HG03565 (cell line): ENCODE data around the gene CDC37.
"Not testable (repeated sequence)": the region's sequence is repeated elsewhere in the genome, so short reads cannot be mapped to it uniquely, and the experiment has no call there.

Experiments
- ATAC-seq: cut with Tn5 transposase; IDR thresholded peaks from one replicate; pipeline ENCODE4 v1.9.1; 2021; ENCODE audit warnings: mild to moderate bottlenecking, moderate library complexity; ENCODE audit not compliant: unreplicated experiment

Gene CDC37

GRCh38 chr19:10395917-10396316 lies 7.4 kb downstream of the CDC37 start:
- no peak for ATAC-seq

GRCh38 chr19:10395436-10395835 lies 7.9 kb downstream of the CDC37 start:
- ATAC-seq, result no peak

GRCh38 chr19:10395003-10395402 lies 8.3 kb downstream of the CDC37 start:
- ATAC-seq, result no peak

GRCh38 chr19:10393137-10393536 lies 10.2 kb downstream of the CDC37 start:
- ATAC-seq, result no peak

GRCh38 chr19:10392120-10392519 lies 11.2 kb downstream of the CDC37 start:
- ATAC-seq, result no peak

DNA sequence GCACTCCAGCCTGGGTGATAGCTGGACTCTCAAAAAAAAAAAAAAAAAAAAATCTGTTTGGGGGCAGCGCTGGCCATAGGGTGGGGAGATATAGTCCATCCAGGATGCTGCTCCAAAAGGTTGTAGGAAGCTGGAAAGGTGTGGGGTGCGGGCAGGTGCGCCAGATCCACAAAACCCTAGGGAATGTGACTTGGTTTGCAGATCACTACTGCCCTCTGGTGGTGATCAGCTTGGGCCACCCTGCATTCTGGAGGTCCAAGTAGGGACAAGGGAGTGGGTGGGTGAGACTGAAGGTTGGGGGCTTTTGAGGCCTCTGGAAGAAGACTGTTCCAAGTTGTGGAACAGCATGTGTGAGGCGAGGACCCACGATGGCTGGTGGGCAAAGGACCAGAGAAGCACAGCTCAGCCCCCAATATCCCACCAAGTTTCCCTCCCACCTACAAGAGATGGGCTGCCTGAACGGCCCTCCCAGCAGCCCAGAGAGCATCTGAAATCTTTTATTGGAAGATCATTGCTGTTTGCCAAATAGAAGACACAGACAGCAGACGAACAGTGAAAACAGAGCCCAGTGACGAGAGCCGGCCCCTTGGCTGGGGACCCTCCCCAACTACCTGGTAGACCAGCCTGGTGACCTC lies 12.6 kb downstream of the CDC37 start:
- ATAC-seq, result no peak

- ATAC-seq, result no peak
These were observed 13.5 kb downstream of the CDC37 start for GRCh38 chr19:10389863-10390262.

- no peak for ATAC-seq
These were observed 14.4 kb downstream of the CDC37 start for GRCh38 chr19:10388957-10389356.

DNA sequence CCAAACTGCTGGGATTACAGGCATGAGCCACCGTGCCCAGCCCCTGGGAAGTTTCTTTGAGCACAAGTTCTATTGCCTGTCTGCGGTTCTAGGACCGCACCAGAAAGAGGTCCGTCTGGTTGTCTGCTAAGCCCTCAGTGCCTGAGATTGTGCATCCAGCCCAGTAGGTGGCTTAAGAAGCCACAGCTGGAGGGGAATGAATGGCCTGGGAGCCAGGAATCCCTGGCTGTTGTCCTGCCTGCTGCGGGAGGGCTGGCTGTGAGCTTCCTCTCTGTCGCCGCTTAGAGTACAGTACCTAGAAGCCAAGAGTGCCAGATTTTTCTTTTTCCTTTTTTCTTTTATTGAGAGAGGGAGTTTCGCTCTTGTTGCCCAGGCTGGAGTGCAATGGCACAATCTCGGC lies 18.8 kb downstream of the CDC37 start:
- ATAC-seq, result no peak

- not testable (repeated sequence) for ATAC-seq
These were observed 20.2 kb downstream of the CDC37 start for GRCh38 chr19:10383223-10383499.

DNA sequence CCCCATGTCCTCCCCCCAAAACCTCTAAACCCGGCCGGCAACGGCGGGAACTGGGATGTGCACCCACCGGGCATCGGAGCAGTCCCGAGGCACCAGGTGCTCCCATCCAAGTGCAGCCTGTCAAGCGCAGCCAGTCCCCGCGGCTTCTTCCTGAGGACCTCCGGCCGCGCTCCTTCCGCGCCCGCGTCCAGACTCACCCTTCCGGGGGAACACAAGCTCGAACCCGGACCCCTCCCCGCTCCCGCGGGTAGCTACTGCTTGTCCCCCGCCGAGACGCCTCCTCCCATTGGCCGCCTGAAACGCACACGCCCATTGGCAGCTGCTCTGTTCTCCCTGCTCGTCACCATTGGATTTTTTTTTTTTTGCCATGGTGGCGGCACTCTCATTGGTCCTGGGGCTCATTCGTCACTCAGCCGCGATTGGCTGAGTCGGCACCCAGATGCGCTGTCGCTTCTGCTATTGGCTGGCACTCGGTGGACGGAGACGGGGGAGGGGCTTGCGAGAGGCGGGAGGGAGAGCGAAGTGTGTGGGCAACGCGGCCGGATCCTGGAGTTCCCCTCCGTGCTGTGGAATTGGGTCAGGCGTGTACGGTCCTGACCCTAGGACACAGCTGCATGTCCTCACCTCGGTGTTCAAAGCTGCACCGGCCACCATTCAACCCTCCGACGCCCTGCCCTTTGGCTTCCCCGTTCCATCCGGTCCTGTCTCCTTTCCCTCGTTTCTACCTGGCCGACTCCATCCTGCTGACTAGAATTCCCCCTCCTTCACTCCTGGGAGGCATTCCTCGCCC lies 22.8 kb downstream of the CDC37 start, which contains the start of gene TYK2:
Gene TYK2 (minus strand): TSS at position 260 of the 790 bp plus-strand sequence. CDS start 2,166 bp downstream, outside the sequence.
- peak; percentile 89 for ATAC-seq

DNA sequence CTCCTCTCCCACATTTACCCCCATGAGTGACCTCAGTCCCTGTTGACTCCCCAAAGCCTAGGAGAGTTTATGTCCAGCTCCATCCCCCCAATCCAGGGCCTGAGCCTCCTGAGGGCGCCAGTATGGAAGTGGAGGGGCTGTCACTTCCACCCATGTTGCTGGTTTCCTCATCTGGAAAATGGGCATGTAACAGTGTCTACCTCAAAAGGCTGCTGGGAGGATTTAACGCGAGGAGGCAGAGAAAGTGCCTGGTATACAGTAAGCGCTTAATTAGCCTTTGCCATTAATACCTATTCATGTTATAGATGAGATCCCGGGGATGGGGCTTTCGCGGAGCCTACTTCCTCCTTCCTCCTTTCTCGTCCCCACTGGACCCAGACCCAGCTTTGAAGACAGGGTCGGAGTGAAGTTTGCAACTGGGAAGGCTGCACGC lies 23.4 kb downstream of the CDC37 start:
- ATAC-seq, result no peak

- no peak for ATAC-seq
These were observed 25.2 kb downstream of the CDC37 start for GRCh38 chr19:10378124-10378523.

GRCh38 chr19:10377140-10377640 lies 26.2 kb downstream of the CDC37 start:
- ATAC-seq, result not testable (repeated sequence)

- ATAC-seq, result no peak
These were observed 28.4 kb downstream of the CDC37 start for GRCh38 chr19:10374931-10375330.

GRCh38 chr19:10372690-10373089 lies 30.7 kb downstream of the CDC37 start:
- no peak for ATAC-seq

DNA sequence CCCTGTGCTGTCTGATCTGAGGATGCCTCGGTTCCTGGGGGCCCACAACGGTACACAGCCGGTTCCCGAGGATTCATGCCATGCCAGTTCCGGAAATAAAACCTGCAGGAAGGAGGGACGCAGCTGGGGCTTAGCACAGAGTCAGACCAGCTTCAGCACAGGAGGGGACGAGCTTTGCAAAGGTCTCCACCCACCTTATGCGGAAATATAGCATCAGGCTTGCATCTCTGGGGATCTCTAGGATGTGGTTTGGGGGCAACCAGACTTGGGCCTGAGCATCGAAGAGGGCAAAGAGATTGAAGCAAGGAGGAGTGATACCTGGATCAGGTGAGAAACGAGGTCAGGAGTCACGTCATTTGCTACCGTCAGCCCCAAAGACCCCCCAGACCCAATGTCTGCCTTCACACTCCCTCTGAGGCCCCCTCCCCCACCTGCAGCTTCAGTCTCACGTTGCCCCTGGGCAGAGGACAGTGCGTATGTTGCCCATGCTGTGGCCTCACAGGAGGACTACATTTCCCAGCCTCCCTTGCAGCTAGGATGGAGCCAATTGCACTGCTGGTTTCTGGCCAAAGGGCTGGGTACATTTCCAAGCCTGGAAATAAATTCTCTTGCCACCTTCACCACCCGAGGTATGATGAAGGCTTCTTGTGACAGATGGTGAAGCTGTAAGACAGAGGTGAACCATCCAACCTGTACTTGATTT lies 35.1 kb downstream of the CDC37 start:
- no peak for ATAC-seq

- not testable (repeated sequence) for ATAC-seq
These were observed 36.3 kb downstream of the CDC37 start for GRCh38 chr19:10366950-10367512.

- no peak for ATAC-seq
These were observed 37.8 kb downstream of the CDC37 start for GRCh38 chr19:10365518-10365917.

DNA sequence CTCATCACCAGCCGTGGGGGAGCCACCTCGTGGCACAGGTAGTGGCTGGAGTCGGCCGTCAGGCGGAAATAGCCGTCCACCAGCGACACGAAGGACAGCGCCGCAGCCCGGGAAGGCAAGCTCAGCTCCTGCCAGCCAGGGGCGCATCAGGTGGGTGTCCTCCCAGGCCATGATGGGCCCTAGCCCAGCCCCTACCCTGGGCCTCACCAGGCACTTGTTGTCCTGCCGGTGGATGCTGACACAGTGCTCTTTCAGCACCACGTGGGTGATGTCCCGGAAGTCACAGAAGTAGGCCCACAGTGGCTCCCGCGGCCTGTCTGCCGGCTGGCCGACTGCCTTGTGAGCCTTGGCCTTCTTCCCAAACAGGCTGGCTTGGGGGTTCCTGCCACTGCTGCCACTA lies 38.7 kb downstream of the CDC37 start:
- no peak for ATAC-seq

GRCh38 chr19:10363789-10364281 lies 39.5 kb downstream of the CDC37 start:
- ATAC-seq, result no peak
